WTC11 (cell line): ENCODE data around the gene NKD1. TPM values are rescaled to one million over a fixed set of nuclear protein-coding genes. Genes with fewer than 3 reads are reported as not detected.

Source experiments
- ATAC-seq: fragments of 200-7000 bp; cut with Tn5 transposase; 2 replicates; pipeline ENCODE4 v1.10.0; 2021; ENCODE audit warnings: mild to moderate bottlenecking, moderate library complexity
- CTCF ChIA-PET: fragments of 300-600 bp; sonication (Branson Sonifier 250); formaldehyde crosslinking; loops from one replicate; lab custom pipeline; 2021; ENCODE audit warnings: antibody characterized with exemption; lab: Charles Lee
- POLR2A ChIA-PET: fragments of 350-600 bp; sonication (Branson Sonifier 250); formaldehyde crosslinking; loops from one replicate; lab custom pipeline; 2021; ENCODE audit warnings: antibody characterized with exemption; lab: Charles Lee
- DNase-seq: peaks from one replicate; pipeline ENCODE4 v3.0.0; 2021; ENCODE audit warnings: low spot score
- H3K27ac Mint-ChIP-seq: 2 replicates; pipeline ENCODE4 v1.8.0; 2021; ENCODE audit warnings: mixed read lengths
- H3K27me3 Mint-ChIP-seq: 2 replicates; pipeline ENCODE4 v1.8.0; 2021; ENCODE audit warnings: low read depth, mild to moderate bottlenecking, moderate library complexity, mixed read lengths
- H3K36me3 Mint-ChIP-seq: 2 replicates; pipeline ENCODE4 v1.8.0; 2021; ENCODE audit warnings: mixed read lengths
- H3K4me1 Mint-ChIP-seq: 2 replicates; pipeline ENCODE4 v1.8.0; 2022; ENCODE audit warnings: mixed read lengths
- H3K4me3 Mint-ChIP-seq: 2 replicates; pipeline ENCODE4 v1.8.0; 2021; ENCODE audit warnings: mild to moderate bottlenecking, moderate library complexity, mixed read lengths
- H3K9me3 Mint-ChIP-seq: 2 replicates; pipeline ENCODE4 v1.8.0; 2021; ENCODE audit warnings: mixed read lengths
- AR ChIP-seq: fragments of 250-450 bp; sonication (Bioruptor Pico); IDR thresholded peaks from 2 replicates; pipeline ENCODE4 v1.9.0; 2021; ENCODE audit warnings: mild to moderate bottlenecking
- ATF1 ChIP-seq: sonication (generic); formaldehyde crosslinking; IDR thresholded peaks from 2 replicates; pipeline ENCODE4 v1.8.1; 2023; ENCODE audit warnings: mild to moderate bottlenecking, moderate library complexity, missing genetic modification reagents
- CDX4 ChIP-seq: fragments of 250-450 bp; sonication (Bioruptor Pico); IDR thresholded peaks from 2 replicates; pipeline ENCODE4 v1.9.0; 2021; ENCODE audit warnings: moderate library complexity, mild to moderate bottlenecking, inconsistent platforms, borderline replicate concordance
- ERG ChIP-seq: fragments of 250-450 bp; sonication (Bioruptor Pico); IDR thresholded peaks from 2 replicates; pipeline ENCODE4 v1.8.0; 2021; ENCODE audit warnings: mild to moderate bottlenecking
- HMGA2 ChIP-seq: fragments of 250-450 bp; sonication (Bioruptor Pico); IDR thresholded peaks from 2 replicates; pipeline ENCODE4 v1.4.0; 2021; ENCODE audit warnings: mild to moderate bottlenecking, moderate library complexity
- HMGXB4 ChIP-seq: sonication (generic); formaldehyde crosslinking; IDR thresholded peaks from 2 replicates; pipeline ENCODE4 v1.8.1; 2023; ENCODE audit warnings: mild to moderate bottlenecking, moderate library complexity, missing genetic modification reagents
- NFATC4 ChIP-seq: fragments of 250-450 bp; sonication (Bioruptor Pico); IDR thresholded peaks from 2 replicates; pipeline ENCODE4 v1.9.0; 2021; ENCODE audit warnings: mild to moderate bottlenecking
- NR3C1 ChIP-seq: sonication (generic); formaldehyde crosslinking; conservative IDR thresholded peaks from 2 replicates; pipeline ENCODE4 v1.8.1; 2023; ENCODE audit warnings: low read depth, mild to moderate bottlenecking, missing genetic modification reagents
- PRDM15 ChIP-seq: sonication (generic); formaldehyde crosslinking; IDR thresholded peaks from 2 replicates; pipeline ENCODE4 v1.8.0; 2022; ENCODE audit warnings: missing genetic modification reagents
- RELA ChIP-seq: sonication (generic); formaldehyde crosslinking; IDR thresholded peaks from 2 replicates; pipeline ENCODE4 v1.8.1; 2022; ENCODE audit warnings: missing genetic modification reagents, mild to moderate bottlenecking, borderline replicate concordance
- SP1 ChIP-seq: sonication (generic); formaldehyde crosslinking; conservative IDR thresholded peaks from 2 replicates; pipeline ENCODE4 v1.8.1; 2022; ENCODE audit warnings: missing genetic modification reagents
- USF2 ChIP-seq: sonication (generic); formaldehyde crosslinking; IDR thresholded peaks from 2 replicates; pipeline ENCODE4 v1.8.1; 2023; ENCODE audit warnings: mild to moderate bottlenecking, missing genetic modification reagents, moderate library complexity
- ZMAT4 ChIP-seq: fragments of 250-450 bp; sonication (Bioruptor Pico); IDR thresholded peaks from 2 replicates; pipeline ENCODE4 v1.9.0; 2021; ENCODE audit warnings: mild to moderate bottlenecking
- ZNF219 ChIP-seq: sonication (generic); formaldehyde crosslinking; IDR thresholded peaks from 2 replicates; pipeline ENCODE4 v1.8.0; 2023; ENCODE audit warnings: missing genetic modification reagents, mild to moderate bottlenecking, borderline replicate concordance
- ZNF232 ChIP-seq: sonication (generic); formaldehyde crosslinking; IDR thresholded peaks from 2 replicates; pipeline ENCODE4 v1.8.0; 2022; ENCODE audit warnings: mild to moderate bottlenecking, missing genetic modification reagents
- ZSCAN18 ChIP-seq: fragments of 250-450 bp; sonication (Bioruptor Pico); IDR thresholded peaks from 2 replicates; pipeline ENCODE4 v2.1.2; 2022; ENCODE audit warnings: mild to moderate bottlenecking, moderate library complexity
- total RNA-seq: library from RNA; stranded (reverse); gene quantifications from 3 replicates; pipeline ENCODE4 v1.2.3, GENCODE V29; 2021

The NKD1 gene
- total RNA-seq, 1 experiment from 2014 or later, result 6.0 TPM

- no peak for TF ChIP-seq ZNF219 (CRISPR knock-in tag)
- no peak for TF ChIP-seq ERG (CRISPR knock-in tag)
- TF ChIP-seq ZMAT4, result no peak
- TF ChIP-seq ZNF232 (CRISPR knock-in tag), result no peak
- no peak for TF ChIP-seq NFATC4 (CRISPR knock-in tag)
- TF ChIP-seq SP1 (CRISPR knock-in tag), result no peak
These were observed 14.9 kb upstream of the NKD1 start (continued) for GRCh38 chr16:50533317-50533716.

- Mint-ChIP-seq H3K9me3 (peaks cover 25% of the 10 kb centered on the region), H3K36me3 (peaks cover 4% of the 10 kb centered on the region; the same call in 1 of the 2 replicates), H3K4me3 (no peak overlapping the region), H3K4me1 (peaks cover 6% of the 10 kb centered on the region), H3K27ac (no peak overlapping the region), H3K27me3 (peaks cover 5% of the 10 kb centered on the region; the same call in 1 of the 2 replicates)
- DNase-seq, result no peak
- ATAC-seq, result no peak
- ChIA-PET POLR2A (no interaction called here), CTCF (interaction anchor here (1.1 kb wide), 1 partner anchor 131 kb away, joined by 3 read pairs; no protein-coding TSS in a partner anchor)
- TF ChIP-seq PRDM15 (CRISPR knock-in tag) (no peak), RELA (no peak), ZSCAN18 (CRISPR knock-in tag) (no peak), USF2 (CRISPR knock-in tag) (no peak), SP1 (CRISPR knock-in tag) (no peak), AR (no peak), ZNF232 (CRISPR knock-in tag) (no peak)
These were observed 14.1 kb upstream of the NKD1 start for GRCh38 chr16:50534091-50534490.

GRCh38 chr16:50534556-50534955 lies 13.6 kb upstream of the NKD1 start:
- peaks cover under 1% of the 10 kb centered on the region; the same call in 1 of the 2 replicates for H3K27me3 Mint-ChIP-seq
- ChIA-PET CTCF (interaction anchor here (1.1 kb wide), 1 partner anchor 131 kb away, joined by 3 read pairs; no protein-coding TSS in a partner anchor), POLR2A (no interaction called here)
- DNase-seq, result no peak
- peaks cover under 1% of the 10 kb centered on the region; the same call in 1 of the 2 replicates for H3K36me3 Mint-ChIP-seq
- H3K4me3 Mint-ChIP-seq, result no peak overlapping the region
- H3K9me3 Mint-ChIP-seq, result peaks cover 20% of the 10 kb centered on the region
- ATAC-seq, result no peak
- H3K27ac Mint-ChIP-seq, result no peak overlapping the region
- peaks cover 11% of the 10 kb centered on the region for H3K4me1 Mint-ChIP-seq
- no peak for TF ChIP-seq CDX4
- no peak for TF ChIP-seq ATF1 (CRISPR knock-in tag)
- no peak for TF ChIP-seq HMGA2 (CRISPR knock-in tag)
- no peak for TF ChIP-seq NR3C1 (CRISPR knock-in tag)
- no peak for TF ChIP-seq AR
- no peak for TF ChIP-seq HMGXB4 (CRISPR knock-in tag)
